Psoas muscle (tissue), 8 donors: ENCODE measurements around the gene FRG2B. TPM values are rescaled to one million over a fixed set of nuclear protein-coding genes. Genes with fewer than 3 reads are reported as not detected.
"Not testable (repeated sequence)": the region's sequence is repeated elsewhere in the genome, so short reads cannot be mapped to it uniquely, and the experiment has no call there.

ENCODE experiments used
- ATAC-seq, 4 donors: fragments of 200-7000 bp; cut with Tn5 transposase; one replicate each; pipeline ENCODE4 v1.9.1; 2020; ENCODE audit warnings: moderate library complexity in 3 of 4, mild to moderate bottlenecking in 2 of 4
- DNase-seq, 2 donors: peaks; one replicate each; pipeline ENCODE4 v3.0.0-alpha.2; 2020
- H3K27ac ChIP-seq: fragments of 200-600 bp; one replicate; pipeline ENCODE4 v1.8.0; 2022
- H3K27me3 ChIP-seq, 3 donors: fragments of 200-600 bp in 1 of 3; one replicate each; pipeline versions ENCODE4 v1.6.1 to v1.8.0; 2013 to 2022; ENCODE audit warnings: low read length in 2 of 3, mild to moderate bottlenecking in 2 of 3, moderate library complexity in 1 of 3; ENCODE audit not compliant: insufficient read depth in 3 of 3
- H3K36me3 ChIP-seq, 2 donors: fragments of 200-600 bp in 1 of 2; one replicate each; pipeline versions ENCODE4 v1.6.1 to v1.8.0; 2013 to 2022; ENCODE audit warnings: low read depth in 1 of 2, mild to moderate bottlenecking in 1 of 2, moderate library complexity in 1 of 2; ENCODE audit not compliant: insufficient read depth in 1 of 2
- H3K4me1 ChIP-seq: fragments of 200-600 bp; one replicate; pipeline ENCODE4 v1.8.0; 2022
- H3K4me3 ChIP-seq: fragments of 200-600 bp; one replicate; pipeline ENCODE4 v1.8.0; 2022; ENCODE audit warnings: mild to moderate bottlenecking
- H3K9me3 ChIP-seq: fragments of 200-600 bp; one replicate; pipeline ENCODE4 v1.8.0; 2022
- WGBS, 3 donors: extraction: QIAGEN DNeasy Blood & Tissue Kit; methylation state at CpG; one replicate each; pipeline versions ENCODE4 v1.1.6 to v1.1.7; 2013; 5-methylcytosine and 5-hydroxymethylcytosine counted together
- intact Hi-C, 2 donors: fragments of 100-400 bp; cut with DNase I; formaldehyde crosslinking; loops; one replicate each; pipeline versions ENCODE4 v1.11.0 to v1.14.2; 2022
- polyA plus RNA-seq, 3 donors: library from polyadenylated mRNA; stranded (reverse); fragments of 200-250 nt; gene quantifications; one replicate each; pipeline ENCODE4 v1.2.3, GENCODE V29; 2013
- total RNA-seq, 4 donors: library from RNA; stranded (reverse); fragmentation: NEBNext Ultra II Directional in 2 of 4; extraction: Animal tissue kit (Norgen Biotek cat#: 25700) in 2 of 4; gene quantifications; one replicate each; pipeline versions ENCODE4 v1.2.1 to v1.2.4, GENCODE V29; 2021 to 2023
- TF ChIP-seq, protein P1 (sequence below): fragments of 200-600 bp; IDR thresholded peaks from one replicate; pipeline ENCODE4 v1.8.0; 2022; ENCODE audit warnings: antibody characterized with exemption
- donor health status: healthy with polysubstance abuse.
- donor health status: DM: no; HTN: no; CAD: no; lungs with moderate emphysema.
- donor health status: Bipolar disorder and iron deficiency.
- donor health status: healthy.
- donor health status: DM: yes; HTN: yes; CAD: no.
- donor health status: DM: no; HTN: no; CAD: no.
- donor health status: DM: no; HTN: no; CAD: no.
- donor health status: DM: yes; HTN: yes; CAD: no.

The FRG2B gene
- total and polyA plus RNA-seq, 7 donors, result not detected

DNA sequence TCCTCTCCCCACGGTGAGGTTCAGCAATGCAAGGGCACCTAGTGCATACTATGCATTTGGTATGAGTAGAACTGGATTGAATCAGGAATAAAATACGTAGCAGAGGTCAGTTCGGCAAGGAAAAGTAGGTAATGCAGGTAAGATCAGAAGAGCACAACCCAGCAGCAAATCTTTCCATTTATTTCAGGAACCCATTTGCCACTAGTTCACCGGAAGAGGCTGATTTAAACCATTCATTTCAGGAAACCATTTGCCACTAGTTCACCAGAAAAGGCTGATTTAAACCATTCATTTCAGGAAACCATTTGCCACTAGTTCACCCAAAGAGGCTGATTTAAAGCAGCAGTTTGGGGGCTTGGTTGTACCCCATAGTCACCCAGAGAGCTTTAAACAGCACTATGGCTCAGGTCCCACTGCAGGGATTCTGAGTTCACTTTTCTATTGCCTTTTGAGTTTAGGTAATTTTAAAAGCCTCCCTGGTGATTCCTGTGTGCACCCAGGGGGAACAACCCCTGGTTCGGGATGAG is 4.2 kb upstream of the FRG2B start:
- H3K27ac ChIP-seq, H3K27me3 ChIP-seq, DNase-seq, H3K4me1 ChIP-seq, H3K36me3 ChIP-seq, intact Hi-C loops, H3K4me3 ChIP-seq, H3K9me3 ChIP-seq, ATAC-seq: not testable (repeated sequence)
- 60 to 92% (median 91%) methylated on average over 1 to 3 of the region's 5 CpGs for WGBS, 3 donors

DNA sequence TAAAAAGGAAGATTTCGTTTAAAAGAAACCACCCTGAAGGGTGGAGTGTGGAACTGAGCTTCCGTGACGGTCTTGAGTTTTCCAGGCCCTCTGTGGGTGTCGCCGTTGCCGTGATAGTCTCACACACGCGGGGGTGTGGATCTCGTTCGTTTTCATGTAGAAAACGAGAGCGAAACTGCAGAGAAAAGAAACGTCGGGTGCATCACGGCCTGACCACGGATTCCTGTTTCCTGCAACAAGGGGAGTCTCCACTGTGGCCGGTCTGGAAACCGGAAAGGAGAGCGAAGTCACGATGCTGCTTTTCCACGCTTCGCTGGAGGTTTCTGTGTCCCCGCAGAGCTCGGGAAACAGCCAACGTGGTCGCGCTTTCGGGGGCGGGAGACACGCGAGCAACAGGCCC is 4.1 kb downstream of the FRG2B start:
- H3K9me3 ChIP-seq, intact Hi-C loops, ATAC-seq, H3K36me3 ChIP-seq, DNase-seq, H3K27ac ChIP-seq, H3K4me3 ChIP-seq, H3K4me1 ChIP-seq: not testable (repeated sequence)
- whole genome bisulfite sequencing, 3 donors, result 24 to 47% (median 28%) methylated on average over 20 to 24 of the region's 31 CpGs
- peaks cover 2 to 18% (median 8%) of the 10 kb centered on the region in 3 donors for H3K27me3 ChIP-seq

DNA sequence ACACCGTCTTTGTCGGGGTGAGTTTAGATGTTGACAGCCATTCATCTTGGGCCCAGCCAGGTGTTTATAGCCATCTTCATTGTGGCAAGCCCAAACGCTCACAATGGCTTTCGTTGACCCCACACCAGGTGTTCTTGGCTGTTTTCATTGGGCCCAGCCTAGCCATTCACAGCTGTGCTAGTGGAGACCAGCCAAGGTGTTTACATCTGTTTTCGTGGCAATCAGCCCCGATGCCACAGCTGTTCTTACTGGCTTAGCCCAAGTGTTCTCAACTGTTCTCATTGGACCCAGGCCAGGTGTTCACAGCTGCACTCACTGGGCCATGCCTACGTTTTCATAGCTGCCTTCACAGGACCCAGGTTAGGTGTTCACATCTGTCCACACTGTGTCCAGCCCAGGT is 7.7 kb downstream of the FRG2B start:
- intact Hi-C loops, result no loop called here
- 23 to 33% (median 25%) methylated on average over 7 of the region's 7 CpGs for WGBS, 3 donors
- Histone ChIP-seq H3K4me3 (no peak overlapping the region), H3K9me3 (no peaks in the 10 kb centered on the region), H3K36me3 (no peaks in the 10 kb centered on the region), H3K4me1 (no peaks in the 10 kb centered on the region), H3K27ac (no peak overlapping the region), H3K27me3 (peaks cover 2 to 18% (median 8%) of the 10 kb centered on the region in 3 donors)
- TF ChIP-seq, protein P1, sequence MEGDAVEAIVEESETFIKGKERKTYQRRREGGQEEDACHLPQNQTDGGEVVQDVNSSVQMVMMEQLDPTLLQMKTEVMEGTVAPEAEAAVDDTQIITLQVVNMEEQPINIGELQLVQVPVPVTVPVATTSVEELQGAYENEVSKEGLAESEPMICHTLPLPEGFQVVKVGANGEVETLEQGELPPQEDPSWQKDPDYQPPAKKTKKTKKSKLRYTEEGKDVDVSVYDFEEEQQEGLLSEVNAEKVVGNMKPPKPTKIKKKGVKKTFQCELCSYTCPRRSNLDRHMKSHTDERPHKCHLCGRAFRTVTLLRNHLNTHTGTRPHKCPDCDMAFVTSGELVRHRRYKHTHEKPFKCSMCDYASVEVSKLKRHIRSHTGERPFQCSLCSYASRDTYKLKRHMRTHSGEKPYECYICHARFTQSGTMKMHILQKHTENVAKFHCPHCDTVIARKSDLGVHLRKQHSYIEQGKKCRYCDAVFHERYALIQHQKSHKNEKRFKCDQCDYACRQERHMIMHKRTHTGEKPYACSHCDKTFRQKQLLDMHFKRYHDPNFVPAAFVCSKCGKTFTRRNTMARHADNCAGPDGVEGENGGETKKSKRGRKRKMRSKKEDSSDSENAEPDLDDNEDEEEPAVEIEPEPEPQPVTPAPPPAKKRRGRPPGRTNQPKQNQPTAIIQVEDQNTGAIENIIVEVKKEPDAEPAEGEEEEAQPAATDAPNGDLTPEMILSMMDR, result no peak
- no peak for ATAC-seq
- no peak for DNase-seq

DNA sequence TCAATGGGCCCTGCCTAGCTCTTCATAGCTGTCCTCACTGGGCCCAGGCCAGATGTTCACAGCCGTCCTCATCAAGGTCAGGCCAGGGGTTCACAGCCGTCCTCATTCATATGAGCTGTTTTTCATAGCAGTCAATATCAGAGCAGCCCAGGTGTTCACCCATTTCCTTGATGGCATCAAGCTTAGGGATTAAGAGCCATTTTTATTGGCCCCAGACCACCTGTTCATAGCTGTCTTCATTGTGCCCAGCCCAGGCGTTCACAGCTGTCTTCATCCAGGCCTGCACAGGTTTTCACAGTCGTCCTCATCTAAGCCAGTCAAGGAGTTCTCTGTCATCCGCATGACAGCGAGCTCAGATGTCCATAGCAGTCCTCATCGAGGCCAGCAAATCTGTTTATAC is 9.4 kb downstream of the FRG2B start:
- TF ChIP-seq, protein P1, result no peak
- no peaks in the 10 kb centered on the region for H3K4me1 ChIP-seq
- H3K36me3 ChIP-seq, result no peaks in the 10 kb centered on the region
- no peak overlapping the region for H3K27ac ChIP-seq
- intact Hi-C loops, result no loop called here
- peaks cover 0 to 15% (median 5%) of the 10 kb centered on the region in 3 donors for H3K27me3 ChIP-seq
- 38 to 44% (median 41%) methylated on average over 7 of the region's 7 CpGs for WGBS, 3 donors
- no peak for ATAC-seq
- H3K9me3 ChIP-seq, result no peaks in the 10 kb centered on the region
- H3K4me3 ChIP-seq, result no peak overlapping the region
- no peak for DNase-seq

DNA sequence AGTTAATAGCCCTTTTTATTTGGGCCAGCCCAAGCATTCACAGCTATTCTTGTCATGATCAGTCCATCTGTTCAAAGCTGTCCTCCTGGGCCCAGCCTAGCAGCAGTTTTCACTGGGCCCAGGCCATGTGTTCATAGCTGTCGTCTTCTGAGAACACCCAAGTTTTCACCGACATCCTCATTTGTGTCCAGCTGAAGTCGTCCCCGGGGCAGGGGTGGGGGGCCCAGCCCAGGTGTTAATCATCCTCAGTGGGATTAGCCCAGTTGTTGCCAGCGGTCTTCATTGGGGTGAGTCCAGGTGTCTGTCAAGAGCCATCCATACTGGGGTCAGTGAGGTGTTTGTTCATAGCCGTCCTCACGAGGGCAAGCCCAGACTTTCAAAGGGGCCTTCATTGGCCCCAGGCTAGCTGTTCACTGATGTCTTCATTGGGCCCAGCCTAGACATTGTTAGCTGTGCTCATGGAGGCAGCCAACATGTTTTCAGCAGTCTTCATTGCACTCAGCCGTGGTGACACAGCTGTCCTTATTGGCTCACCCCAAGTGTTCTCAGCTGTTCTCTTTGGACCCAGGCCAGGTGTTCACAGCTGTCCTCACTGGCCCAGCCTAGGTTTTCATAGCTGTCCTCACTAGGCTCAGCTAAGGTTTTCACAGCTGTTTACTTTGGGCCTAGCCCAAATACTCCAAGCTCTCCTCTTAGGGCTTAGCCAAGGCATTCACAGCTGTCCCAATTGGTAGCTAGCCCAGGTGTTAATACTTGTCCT is 10.0 kb downstream of the FRG2B start:
- TF ChIP-seq, protein P1, result no peak
- intact Hi-C loops, result no loop called here
- Histone ChIP-seq H3K36me3 (no peaks in the 10 kb centered on the region), H3K27ac (no peak overlapping the region), H3K4me3 (no peak overlapping the region), H3K27me3 (peaks cover 0 to 9% (median 3%) of the 10 kb centered on the region in 3 donors), H3K4me1 (no peaks in the 10 kb centered on the region), H3K9me3 (no peaks in the 10 kb centered on the region)
- ATAC-seq, result peak; percentile 28 to 83 (median 62)
- whole genome bisulfite sequencing, 3 donors, result 29 to 55% (median 31%) methylated on average over 8 of the region's 8 CpGs
- no peak for DNase-seq
